Choroid plexus epithelial cell (primary cell): Measurements from ENCODE around the gene SLC28A2.

Experiments used
- DNase-seq: peaks from one replicate; pipeline ENCODE4 v3.0.0-alpha.2; 2010; ENCODE audit warnings: low read depth
- H3K4me3 ChIP-seq: 2 replicates; pipeline ENCODE4 v1.5.1; 2011; ENCODE audit warnings: low read depth, mild to moderate bottlenecking, control low read depth, low read length, moderate library complexity
- CTCF ChIP-seq: conservative IDR thresholded peaks from 2 replicates; pipeline ENCODE4 v1.5.1; 2011; ENCODE audit warnings: low read depth, mild to moderate bottlenecking, control low read depth, inconsistent platforms, low read length, moderate library complexity

Gene SLC28A2

DNA sequence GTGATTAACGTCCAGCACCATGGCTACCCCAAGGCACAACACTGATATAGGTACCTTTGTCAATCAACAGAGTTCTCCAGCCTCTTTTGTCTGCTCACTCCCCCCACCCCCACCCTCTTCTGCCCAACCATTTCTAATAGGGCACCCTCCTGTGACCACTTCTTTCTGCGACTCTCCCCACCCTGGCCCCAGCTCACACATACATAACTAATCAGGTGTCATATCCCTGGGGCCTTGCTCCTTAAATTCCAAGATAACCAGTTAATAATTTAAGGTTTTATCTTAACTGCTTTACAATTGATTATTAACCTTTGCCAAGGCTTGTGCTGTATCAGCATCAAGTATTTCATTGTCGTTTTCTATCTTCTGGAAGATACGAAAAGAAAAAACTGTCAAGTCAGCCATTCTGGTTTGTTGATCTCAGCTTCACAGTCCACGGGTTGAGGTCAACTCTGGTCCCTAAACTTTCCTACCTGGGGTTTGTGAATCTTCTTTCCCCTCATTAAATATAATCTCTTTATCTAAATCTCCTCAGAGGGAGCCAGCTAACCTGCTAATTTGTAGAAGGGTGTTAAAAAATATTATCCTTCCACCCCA is 27.3 kb upstream of the SLC28A2 start:
- TF ChIP-seq CTCF = no peak
- DNase-seq = no peak
- H3K4me3 ChIP-seq = no peak overlapping the region

GRCh38 chr15:45225506-45226273 is 26.3 kb upstream of the SLC28A2 start:
- no peak overlapping the region for H3K4me3 ChIP-seq
- TF ChIP-seq CTCF = no peak
- no peak for DNase-seq

DNA sequence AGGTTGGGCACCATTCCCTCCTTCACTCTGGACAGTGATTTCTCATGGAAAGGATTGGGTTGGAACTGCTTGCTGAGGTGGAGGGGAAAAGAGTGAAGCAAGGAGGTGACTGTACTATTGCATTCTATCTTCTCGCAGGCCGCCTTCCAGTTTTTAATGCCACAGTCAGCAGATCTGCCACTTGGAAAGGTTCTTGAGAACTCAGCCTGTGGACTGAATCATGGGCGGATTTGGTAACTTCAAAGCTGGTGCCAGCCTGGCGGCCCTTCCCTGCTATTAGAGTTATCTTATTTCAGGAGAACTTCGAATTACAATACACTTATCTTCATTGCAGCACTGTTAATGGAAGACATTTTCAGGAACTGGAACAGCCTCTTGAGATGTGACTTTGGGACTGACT is 23.1 kb upstream of the SLC28A2 start:
- no peak overlapping the region for H3K4me3 ChIP-seq
- TF ChIP-seq CTCF = no peak
- no peak for DNase-seq

GRCh38 chr15:45230245-45230965 is 21.6 kb upstream of the SLC28A2 start:
- H3K4me3 ChIP-seq = no peak overlapping the region
- TF ChIP-seq CTCF = no peak
- no peak for DNase-seq

DNA sequence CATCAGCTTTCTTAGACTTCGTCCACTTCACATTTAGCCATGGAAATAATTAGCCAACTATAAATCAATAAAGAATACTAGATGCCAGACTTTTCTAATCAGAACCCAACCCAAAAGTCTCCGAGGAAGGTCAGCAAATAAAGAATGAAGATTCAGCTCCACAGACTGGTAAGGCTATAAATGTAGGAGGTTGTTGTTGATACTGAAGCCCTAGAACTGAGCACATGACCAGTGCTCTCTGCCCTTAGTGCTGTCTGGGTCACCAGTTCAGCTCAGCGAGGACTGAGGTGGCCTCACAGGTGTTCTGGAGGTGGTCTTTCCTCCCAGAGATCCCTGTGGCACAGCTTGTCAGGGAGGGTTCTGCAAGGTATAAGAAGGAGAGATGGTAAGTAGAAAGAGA is 20.9 kb upstream of the SLC28A2 start:
- TF ChIP-seq CTCF = no peak
- no peak overlapping the region for H3K4me3 ChIP-seq
- DNase-seq = no peak

GRCh38 chr15:45231864-45232562 is 20.0 kb upstream of the SLC28A2 start:
- DNase-seq = no peak
- TF ChIP-seq CTCF = no peak
- H3K4me3 ChIP-seq = no peak overlapping the region
